KMS-11 (cell line): ENCODE data around the gene LRRC59.

Source experiments
- H2AFZ ChIP-seq: fragments of 200-600 bp; sonication (generic); 2 replicates; pipeline ENCODE4 v1.6.1; 2016; ENCODE audit warnings: antibody characterized with exemption, mixed run types, low read depth
- H3K27ac ChIP-seq: fragments of 200-600 bp; sonication (generic); 2 replicates; pipeline ENCODE4 v1.6.1; 2016; ENCODE audit warnings: mild to moderate bottlenecking, mixed run types
- H3K27me3 ChIP-seq: fragments of 200-600 bp; sonication (generic); 2 replicates; pipeline ENCODE4 v1.6.1; 2017; ENCODE audit warnings: mild to moderate bottlenecking, low read depth, mixed run types, moderate library complexity; ENCODE audit not compliant: insufficient read depth
- H3K36me3 ChIP-seq: fragments of 200-600 bp; sonication (generic); 2 replicates; pipeline ENCODE4 v1.6.1; 2017; ENCODE audit warnings: mild to moderate bottlenecking, mixed run types; ENCODE audit not compliant: insufficient read depth
- H3K4me1 ChIP-seq: fragments of 200-600 bp; sonication (generic); 2 replicates; pipeline ENCODE4 v1.6.1; 2016; ENCODE audit warnings: mild to moderate bottlenecking, low read depth, mixed run types; ENCODE audit not compliant: poor library complexity, severe bottlenecking
- H3K4me2 ChIP-seq: fragments of 200-600 bp; sonication (generic); 2 replicates; pipeline ENCODE4 v1.7.0; 2016; ENCODE audit warnings: mild to moderate bottlenecking, mixed run types
- H3K4me3 ChIP-seq: fragments of 200-600 bp; sonication (generic); IDR thresholded peaks from 2 replicates; pipeline ENCODE4 v1.6.1; 2017; ENCODE audit warnings: low read depth, low read length, mixed read lengths; ENCODE audit not compliant: insufficient read depth
- H3K79me2 ChIP-seq: fragments of 200-600 bp; sonication (generic); 2 replicates; pipeline ENCODE4 v1.6.1; 2016; ENCODE audit warnings: low read depth, mixed run types; ENCODE audit not compliant: insufficient read depth
- H3K9ac ChIP-seq: fragments of 200-600 bp; sonication (generic); 2 replicates; pipeline ENCODE4 v1.6.1; 2016; ENCODE audit warnings: mild to moderate bottlenecking, mixed run types
- H4K20me1 ChIP-seq: fragments of 200-600 bp; sonication (generic); 2 replicates; pipeline ENCODE4 v1.6.1; 2016; ENCODE audit warnings: mild to moderate bottlenecking, mixed run types; ENCODE audit not compliant: insufficient read depth
- CTCF ChIP-seq: fragments of 200-600 bp; sonication (generic); conservative IDR thresholded peaks from 2 replicates; pipeline ENCODE4 v1.6.1; 2017; ENCODE audit warnings: low read depth, mild to moderate bottlenecking, antibody characterized with exemption, low read length, moderate library complexity, mixed read lengths

LRRC59 gene

DNA sequence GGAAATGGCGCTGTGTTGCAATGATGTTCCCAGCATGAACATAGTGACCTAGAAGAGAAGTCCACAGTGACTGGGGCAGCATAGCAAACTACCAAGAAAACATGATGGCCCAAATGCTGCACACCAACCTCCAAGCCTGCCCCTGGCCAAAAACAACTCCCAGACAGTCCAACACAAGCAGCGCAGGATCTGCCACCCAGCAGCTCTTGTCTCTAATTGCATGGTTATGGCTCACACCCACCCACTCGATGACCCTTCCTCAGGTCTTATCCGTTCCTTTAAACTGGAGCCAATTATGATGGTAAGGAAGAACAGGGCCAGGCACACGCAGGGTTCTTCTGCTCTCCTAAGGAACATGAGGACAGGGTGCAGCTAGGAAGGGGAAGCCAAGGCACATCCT lies 27.3 kb downstream of the LRRC59 start:
- Histone ChIP-seq H2AFZ (no peak overlapping the region), H3K4me1 (peaks cover 15% of the 10 kb centered on the region), H4K20me1 (no peaks in the 10 kb centered on the region), H3K36me3 (peaks cover 8% of the 10 kb centered on the region; the same call in 1 of the 2 replicates), H3K4me2 (no peak overlapping the region), H3K9ac (no peak overlapping the region), H3K27me3 (no peaks in the 10 kb centered on the region), H3K27ac (no peak overlapping the region), H3K4me3 (no peak overlapping the region), H3K79me2 (peaks cover 26% of the 10 kb centered on the region)
- TF ChIP-seq CTCF, result no peak

DNA sequence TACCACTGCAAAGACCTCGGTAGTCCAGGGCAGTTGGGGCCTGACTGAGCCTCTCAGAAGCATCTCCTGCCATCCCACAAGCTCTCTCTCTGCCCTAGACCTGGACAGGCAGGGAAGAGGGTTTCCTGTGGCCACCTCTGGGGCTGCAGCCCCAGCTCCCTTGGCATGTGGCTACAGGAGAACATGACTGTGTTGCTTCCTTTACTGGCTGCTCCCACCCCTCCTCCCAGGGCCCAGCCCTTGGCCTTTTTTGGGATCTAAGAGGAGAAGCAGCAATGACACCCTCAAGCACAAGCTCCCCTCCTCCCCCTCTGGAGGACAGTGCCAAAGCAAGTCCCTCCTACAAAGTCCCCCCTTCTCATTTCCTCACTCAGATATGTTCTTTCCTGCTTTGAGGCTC lies 29.9 kb downstream of the LRRC59 start:
- H3K4me1 ChIP-seq, result peaks cover 10% of the 10 kb centered on the region
- no peak overlapping the region for H3K9ac ChIP-seq
- no peaks in the 10 kb centered on the region for H3K27me3 ChIP-seq
- no peak overlapping the region for H2AFZ ChIP-seq
- H3K27ac ChIP-seq, result no peak overlapping the region
- H3K4me3 ChIP-seq, result no peak overlapping the region
- H4K20me1 ChIP-seq, result no peaks in the 10 kb centered on the region
- H3K79me2 ChIP-seq, result peaks cover 17% of the 10 kb centered on the region
- peaks cover 8% of the 10 kb centered on the region; the same call in 1 of the 2 replicates for H3K36me3 ChIP-seq
- no peak overlapping the region for H3K4me2 ChIP-seq
- no peak for TF ChIP-seq CTCF

GRCh38 chr17:50365649-50366393 lies 31.5 kb downstream of the LRRC59 start:
- Histone ChIP-seq H3K79me2 (peaks cover 1% of the 10 kb centered on the region; the same call in 1 of the 2 replicates), H3K36me3 (peaks cover 8% of the 10 kb centered on the region; the same call in 1 of the 2 replicates), H4K20me1 (no peaks in the 10 kb centered on the region), H3K27me3 (no peaks in the 10 kb centered on the region), H2AFZ (no peak overlapping the region), H3K4me2 (no peak overlapping the region), H3K4me1 (peaks cover 10% of the 10 kb centered on the region), H3K9ac (no peak overlapping the region), H3K4me3 (no peak overlapping the region), H3K27ac (no peak overlapping the region)
- no peak for TF ChIP-seq CTCF

- Histone ChIP-seq H3K79me2 (no peaks in the 10 kb centered on the region), H3K27ac (no peak overlapping the region), H2AFZ (no peak overlapping the region), H3K9ac (no peak overlapping the region), H3K36me3 (peaks cover 8% of the 10 kb centered on the region; the same call in 1 of the 2 replicates), H3K4me2 (no peak overlapping the region), H3K4me1 (peaks cover 10% of the 10 kb centered on the region), H4K20me1 (no peaks in the 10 kb centered on the region), H3K4me3 (no peak overlapping the region), H3K27me3 (no peaks in the 10 kb centered on the region)
- TF ChIP-seq CTCF, result no peak
These were observed 32.2 kb downstream of the LRRC59 start for GRCh38 chr17:50365165-50365564.
